ENCODE data around the gene PGM2.
"Not testable (repeated sequence)": the region's sequence is repeated elsewhere in the genome, so short reads cannot be mapped to it uniquely, and the experiment has no call there.

PGM2 gene

GRCh38 chr4:37826295-37827029 is at the start of gene PGM2:
PGM2 (plus strand) TSS chr4:37826686; CDS start chr4:37826733, 47 bp downstream.
- peak; percentile 91 for DNase-seq
- in situ Hi-C loops (cut with MboI; ENCODE audit: low pct_unique_long_range_greater_than_20kb, low sequenced_read_pairs) = loop anchor here (25.0 kb wide), 1 partner anchor 861 kb away; no protein-coding TSS in a partner anchor

DNA sequence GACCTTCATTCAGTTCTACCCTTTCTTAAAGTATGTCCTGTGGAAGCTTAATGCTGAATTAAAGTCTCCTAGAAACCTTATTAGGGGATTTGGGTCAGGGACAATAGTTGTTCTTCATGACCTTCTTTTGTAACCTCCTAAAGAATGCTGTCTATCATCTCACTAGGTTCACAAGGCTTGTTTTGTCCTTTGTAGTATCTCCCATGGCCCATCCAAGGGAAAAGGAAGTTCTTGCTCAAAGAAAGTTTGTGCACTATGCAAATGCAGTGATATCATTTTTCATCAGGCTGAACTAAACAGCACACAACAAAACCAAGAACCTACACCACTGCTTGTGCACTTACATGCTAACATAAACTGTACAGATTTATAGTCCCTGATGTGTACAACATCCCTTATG is 46.6 kb upstream of the PGM2 start:
- in situ Hi-C loops (cut with MboI; ENCODE audit: low pct_unique_long_range_greater_than_20kb, low sequenced_read_pairs) = loop anchor here (25.0 kb wide), 2 partner anchors 168 to 343 kb away; no protein-coding TSS in a partner anchor
- DNase-seq = no peak

GRCh38 chr4:37780444-37781130 is 45.9 kb upstream of the PGM2 start:
- peak; percentile 84 for DNase-seq
- in situ Hi-C loops (cut with MboI; ENCODE audit: low pct_unique_long_range_greater_than_20kb, low sequenced_read_pairs) = loop anchor here (25.0 kb wide), 2 partner anchors 168 to 343 kb away; no protein-coding TSS in a partner anchor

GRCh38 chr4:37781131-37781455 is 45.4 kb upstream of the PGM2 start:
- DNase-seq = no peak

DNA sequence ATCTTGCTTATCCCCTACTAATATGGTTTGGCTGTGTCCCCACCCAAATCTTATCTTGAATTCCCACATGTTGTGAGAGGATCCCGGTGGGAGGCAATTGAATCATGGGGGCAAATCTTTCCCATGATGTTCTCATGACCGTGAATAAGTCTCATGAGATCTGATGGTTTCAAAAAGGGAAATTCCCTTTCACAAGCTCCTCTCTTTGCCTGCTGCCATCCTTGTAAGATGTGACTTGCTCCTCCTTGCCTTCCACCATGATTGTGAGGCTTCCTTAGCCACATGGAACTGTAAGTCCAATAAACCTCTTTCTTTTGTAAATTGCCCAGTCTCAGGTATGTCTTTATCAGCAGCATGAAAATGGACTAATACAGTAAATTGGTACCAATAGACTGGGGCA is 40.2 kb upstream of the PGM2 start:
- in situ Hi-C loops (cut with MboI; ENCODE audit: low pct_unique_long_range_greater_than_20kb, low sequenced_read_pairs) = loop anchor here (25.0 kb wide), 2 partner anchors 174 to 349 kb away; no protein-coding TSS in a partner anchor

More at GRCh38 chr4:37781131-37781455, 45.4 kb upstream of the PGM2 start:
- in situ Hi-C loops (cut with MboI; ENCODE audit: low pct_unique_long_range_greater_than_20kb, low sequenced_read_pairs) = loop anchor here (25.0 kb wide), 2 partner anchors 169 to 344 kb away; no protein-coding TSS in a partner anchor

GRCh38 chr4:37787883-37788460 is 38.5 kb upstream of the PGM2 start:
- in situ Hi-C loops (cut with MboI; ENCODE audit: low pct_unique_long_range_greater_than_20kb, low sequenced_read_pairs) = loop anchor here (25.0 kb wide), 2 partner anchors 176 to 351 kb away; no protein-coding TSS in a partner anchor

More for the DNA sequence above, 40.2 kb upstream of the PGM2 start:
- DNase-seq = not testable (repeated sequence)

GRCh38 chr4:37788819-37789218 is 37.7 kb upstream of the PGM2 start:
- in situ Hi-C loops (cut with MboI; ENCODE audit: low pct_unique_long_range_greater_than_20kb, low sequenced_read_pairs) = loop anchor here (25.0 kb wide), 2 partner anchors 177 to 352 kb away; no protein-coding TSS in a partner anchor

More at GRCh38 chr4:37787883-37788460, 38.5 kb upstream of the PGM2 start:
- DNase-seq = not testable (repeated sequence)

DNA sequence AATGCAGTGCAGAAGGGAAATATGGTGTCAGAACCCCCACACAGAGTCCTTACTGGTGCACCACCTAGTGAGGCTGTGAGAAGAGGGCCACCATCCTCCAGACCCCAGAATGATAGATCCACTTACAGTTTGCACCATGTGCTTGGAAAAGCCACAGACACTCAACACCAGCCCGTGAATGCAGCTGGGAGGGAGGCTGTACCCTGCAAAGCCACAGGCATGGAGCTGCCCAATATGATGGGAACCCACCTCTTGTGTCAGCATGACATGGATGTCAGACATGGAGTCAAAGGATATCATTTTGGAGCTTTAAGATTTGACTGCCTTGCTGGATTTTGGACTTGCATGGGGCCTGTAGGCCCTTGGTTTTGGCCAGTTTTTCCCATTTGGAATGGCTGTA is 34.2 kb upstream of the PGM2 start:
- in situ Hi-C loops (cut with MboI; ENCODE audit: low pct_unique_long_range_greater_than_20kb, low sequenced_read_pairs) = loop anchor here (25.0 kb wide), 2 partner anchors 180 to 355 kb away; no protein-coding TSS in a partner anchor
- no peak for DNase-seq

More at GRCh38 chr4:37788819-37789218, 37.7 kb upstream of the PGM2 start:
- no peak for DNase-seq

GRCh38 chr4:37793562-37793961 is 32.9 kb upstream of the PGM2 start:
- DNase-seq = peak; percentile 42
- in situ Hi-C loops (cut with MboI; ENCODE audit: low pct_unique_long_range_greater_than_20kb, low sequenced_read_pairs) = loop anchor here (25.0 kb wide), 2 partner anchors 181 to 356 kb away; no protein-coding TSS in a partner anchor

DNA sequence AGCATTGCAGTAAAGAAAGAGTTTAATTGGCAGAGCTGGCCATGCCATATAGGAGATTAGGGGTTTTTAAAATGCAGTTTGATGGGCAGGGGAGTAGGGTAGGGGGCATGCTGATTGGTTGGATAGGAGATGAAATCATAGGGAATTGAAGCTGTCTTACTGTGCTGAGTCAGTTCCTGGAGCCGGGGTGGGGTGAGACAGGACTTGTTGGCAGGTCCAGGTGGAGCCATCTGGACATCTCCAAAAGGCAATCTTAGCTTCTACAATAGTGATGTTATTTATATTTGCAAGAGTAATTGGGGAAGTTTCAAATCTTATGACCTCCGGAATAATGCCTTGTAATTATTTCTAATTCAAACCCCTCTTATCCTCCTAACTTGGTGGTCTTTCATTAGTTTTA is 32.4 kb upstream of the PGM2 start:
- no peak for DNase-seq
- in situ Hi-C loops (cut with MboI; ENCODE audit: low pct_unique_long_range_greater_than_20kb, low sequenced_read_pairs) = loop anchor here (25.0 kb wide), 2 partner anchors 182 to 357 kb away; no protein-coding TSS in a partner anchor

GRCh38 chr4:37795581-37796195 is 30.8 kb upstream of the PGM2 start:
- no peak for DNase-seq
- in situ Hi-C loops (cut with MboI; ENCODE audit: low pct_unique_long_range_greater_than_20kb, low sequenced_read_pairs) = loop anchor here (25.0 kb wide), 2 partner anchors 183 to 358 kb away; no protein-coding TSS in a partner anchor

- in situ Hi-C loops (cut with MboI; ENCODE audit: low pct_unique_long_range_greater_than_20kb, low sequenced_read_pairs) = loop anchor here (25.0 kb wide), 2 partner anchors 185 to 360 kb away; no protein-coding TSS in a partner anchor
- DNase-seq = no peak
Observed at GRCh38 chr4:37797374-37797773, 29.1 kb upstream of the PGM2 start.

DNA sequence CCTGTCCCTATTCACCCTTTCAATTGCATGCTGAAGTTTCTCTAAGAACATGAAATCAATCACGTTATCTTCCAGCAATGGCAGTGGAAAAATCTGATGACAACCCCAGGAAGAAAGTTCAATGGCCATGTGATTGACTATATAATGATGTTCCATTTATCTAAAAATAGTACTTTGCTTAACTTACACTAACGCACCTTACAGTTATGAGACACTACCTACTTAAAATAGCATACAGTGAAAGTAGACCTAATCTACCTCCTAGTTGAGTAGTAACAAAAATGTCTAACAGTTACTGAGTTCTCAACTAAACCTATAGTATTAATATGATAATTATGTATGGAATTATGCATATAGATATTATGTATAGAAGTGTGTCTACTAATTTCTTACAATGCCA is 28.6 kb upstream of the PGM2 start:
- in situ Hi-C loops (cut with MboI; ENCODE audit: low pct_unique_long_range_greater_than_20kb, low sequenced_read_pairs) = loop anchor here (25.0 kb wide), 2 partner anchors 186 to 361 kb away; no protein-coding TSS in a partner anchor
- DNase-seq = no peak

GRCh38 chr4:37798616-37799015 is 27.9 kb upstream of the PGM2 start:
- in situ Hi-C loops (cut with MboI; ENCODE audit: low pct_unique_long_range_greater_than_20kb, low sequenced_read_pairs) = loop anchor here (25.0 kb wide), 2 partner anchors 186 to 361 kb away; no protein-coding TSS in a partner anchor
- DNase-seq = no peak

DNA sequence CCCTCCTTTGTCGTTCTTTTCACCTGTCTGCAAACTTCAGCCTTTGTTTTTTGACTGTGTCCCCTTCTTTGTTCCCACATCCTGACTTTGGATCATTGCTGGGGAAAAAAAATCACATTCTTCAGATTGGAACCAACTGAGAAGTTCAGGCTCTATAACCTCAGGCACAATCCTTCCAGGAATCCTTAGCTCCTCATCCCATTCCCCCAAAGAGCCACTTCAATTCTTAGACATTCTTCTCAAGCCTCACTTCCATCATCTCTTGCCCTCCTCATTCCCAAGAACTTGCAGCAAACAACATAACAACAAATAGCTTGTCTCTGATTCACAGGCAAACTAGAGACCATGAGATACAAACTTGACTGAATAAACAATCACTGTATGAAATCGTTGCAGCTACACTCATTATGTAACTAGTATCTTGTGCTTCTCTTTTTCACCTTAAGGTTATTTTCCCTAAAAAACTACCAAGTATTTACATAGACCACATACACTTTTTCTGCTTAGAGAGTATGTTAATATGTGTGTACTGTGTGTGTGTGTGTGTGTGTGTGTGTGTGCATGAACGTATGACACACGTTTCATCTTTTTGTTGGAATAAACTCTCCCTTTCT is 26.4 kb upstream of the PGM2 start:
- in situ Hi-C loops (cut with MboI; ENCODE audit: low pct_unique_long_range_greater_than_20kb, low sequenced_read_pairs) = loop anchor here (10.0 to 25.0 kb wide), 3 partner anchors 188 to 363 kb away; no protein-coding TSS in a partner anchor
- DNase-seq = no peak

DNA sequence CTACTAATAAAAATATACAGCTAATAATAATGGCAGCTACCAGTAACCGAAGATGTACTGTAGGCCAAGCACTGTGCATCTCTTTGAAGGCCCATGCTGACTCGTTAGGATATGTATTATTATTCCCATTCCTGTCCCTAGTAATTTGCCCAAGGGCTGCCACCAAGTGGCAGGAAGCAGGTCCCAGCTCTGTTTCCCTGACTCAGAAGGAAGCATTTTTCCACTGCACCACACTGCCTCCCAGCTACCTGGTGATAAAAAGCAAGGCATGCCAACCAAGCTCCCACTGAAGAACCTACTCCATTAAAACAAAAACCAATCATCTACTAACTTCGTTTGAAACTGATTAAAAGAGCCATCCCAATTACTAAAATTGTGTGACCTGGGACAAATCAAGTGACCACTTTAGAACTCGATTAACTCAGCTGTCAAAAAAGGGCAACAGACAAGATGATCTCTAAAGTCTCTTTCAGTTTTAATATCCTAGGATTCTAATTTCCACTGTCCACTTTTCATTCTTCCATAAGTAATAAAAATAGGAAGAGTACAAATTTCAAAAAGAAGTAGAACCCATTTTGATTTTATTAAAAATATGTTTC is 24.3 kb upstream of the PGM2 start:
- DNase-seq = peak; percentile 76
- in situ Hi-C loops (cut with MboI; ENCODE audit: low pct_unique_long_range_greater_than_20kb, low sequenced_read_pairs) = loop anchor here (10.0 kb wide), 1 partner anchor 233 kb away; no protein-coding TSS in a partner anchor

DNA sequence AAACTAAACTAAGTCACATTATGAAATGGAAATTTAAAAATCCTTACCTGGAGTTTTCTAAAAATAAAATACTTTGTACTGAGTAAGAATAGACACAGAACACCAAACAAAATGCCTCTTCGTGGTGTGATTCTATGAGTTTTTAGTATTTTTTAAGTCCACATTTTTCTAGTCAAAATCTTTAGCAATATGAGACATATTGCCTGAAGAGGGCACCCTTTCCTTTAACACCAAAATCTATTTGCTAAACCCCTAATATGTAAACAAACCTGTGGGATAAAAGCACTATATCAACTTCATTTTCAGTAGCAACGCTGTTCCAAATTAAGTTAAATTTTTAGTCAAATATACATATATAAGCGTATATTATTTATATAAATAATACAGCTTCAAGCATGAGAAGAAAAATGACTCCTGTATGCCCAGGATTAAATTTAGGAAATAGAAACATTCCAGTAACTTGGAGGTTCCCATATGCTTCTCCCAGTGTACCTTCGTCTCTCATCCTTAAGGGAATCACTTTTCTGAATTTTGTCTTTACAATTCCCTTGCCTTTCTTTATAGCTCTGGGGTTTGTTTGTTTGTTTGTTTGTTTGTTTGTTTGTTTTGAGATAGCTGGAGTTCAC is 23.0 kb upstream of the PGM2 start:
- DNase-seq = peak; percentile 79
- in situ Hi-C loops (cut with MboI; ENCODE audit: low pct_unique_long_range_greater_than_20kb, low sequenced_read_pairs) = loop anchor here (10.0 kb wide), 1 partner anchor 231 kb away; no protein-coding TSS in a partner anchor

Measured in KBM-7 (cell line).